SKM-1 treated with dmso at 0.1 percent for 144 hours (cell line): ENCODE results near the gene PPP6R2.
"Not testable (repeated sequence)": the region's sequence is repeated elsewhere in the genome, so short reads cannot be mapped to it uniquely, and the experiment has no call there.

ENCODE experiments used
- DNase-seq: peaks from one replicate; lab custom pipeline; 2025; ENCODE audit not compliant: unreplicated experiment; lab: John Stamatoyannopoulos, UW

Gene PPP6R2

DNA sequence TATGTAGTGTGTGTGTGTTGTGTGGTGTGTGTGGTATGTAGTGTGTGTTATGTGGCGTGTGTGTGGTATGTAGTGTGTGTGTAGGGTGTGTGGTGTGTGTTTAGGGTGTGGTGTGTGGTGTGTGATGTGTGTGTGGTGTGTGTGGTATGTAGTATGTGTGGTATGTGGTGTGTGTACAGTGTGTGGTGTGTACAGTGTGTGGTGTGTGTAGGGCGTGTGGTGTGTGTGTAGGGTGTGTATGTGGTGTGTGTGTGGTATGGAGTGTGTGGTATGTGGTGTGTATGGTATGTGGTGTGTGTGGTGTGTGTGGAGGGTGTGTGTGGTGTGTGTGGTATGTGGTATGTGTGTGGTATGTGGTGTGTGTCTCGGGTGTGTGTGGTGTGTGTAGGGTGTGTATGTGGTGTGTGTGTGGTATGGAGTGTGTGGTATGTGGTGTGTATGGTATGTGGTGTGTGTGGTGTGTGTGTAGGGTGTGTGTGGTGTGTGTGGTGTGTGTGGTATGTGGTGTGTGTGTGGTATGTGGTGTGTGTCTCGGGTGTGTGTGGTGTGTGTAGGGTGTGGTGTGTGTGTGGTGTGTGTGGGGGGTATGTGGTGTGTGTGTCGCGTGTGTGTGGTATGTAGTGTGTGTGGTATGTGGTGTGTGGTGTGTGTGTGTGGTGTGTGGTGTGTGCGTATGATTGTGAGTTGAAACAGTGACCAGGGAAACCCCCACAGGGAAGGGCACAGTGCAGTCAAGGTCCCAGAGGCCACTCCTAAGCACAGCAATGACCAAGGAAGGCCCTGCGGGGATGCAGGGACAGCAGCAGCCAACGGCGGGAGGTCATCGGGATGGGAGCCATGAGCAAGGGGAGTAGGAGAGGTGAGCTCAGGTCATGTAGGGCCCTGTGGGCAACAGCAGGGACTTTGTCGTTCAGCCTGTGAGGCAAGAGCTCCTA lies 2.9 kb upstream of the PPP6R2 start:
- no peak for DNase-seq

DNA sequence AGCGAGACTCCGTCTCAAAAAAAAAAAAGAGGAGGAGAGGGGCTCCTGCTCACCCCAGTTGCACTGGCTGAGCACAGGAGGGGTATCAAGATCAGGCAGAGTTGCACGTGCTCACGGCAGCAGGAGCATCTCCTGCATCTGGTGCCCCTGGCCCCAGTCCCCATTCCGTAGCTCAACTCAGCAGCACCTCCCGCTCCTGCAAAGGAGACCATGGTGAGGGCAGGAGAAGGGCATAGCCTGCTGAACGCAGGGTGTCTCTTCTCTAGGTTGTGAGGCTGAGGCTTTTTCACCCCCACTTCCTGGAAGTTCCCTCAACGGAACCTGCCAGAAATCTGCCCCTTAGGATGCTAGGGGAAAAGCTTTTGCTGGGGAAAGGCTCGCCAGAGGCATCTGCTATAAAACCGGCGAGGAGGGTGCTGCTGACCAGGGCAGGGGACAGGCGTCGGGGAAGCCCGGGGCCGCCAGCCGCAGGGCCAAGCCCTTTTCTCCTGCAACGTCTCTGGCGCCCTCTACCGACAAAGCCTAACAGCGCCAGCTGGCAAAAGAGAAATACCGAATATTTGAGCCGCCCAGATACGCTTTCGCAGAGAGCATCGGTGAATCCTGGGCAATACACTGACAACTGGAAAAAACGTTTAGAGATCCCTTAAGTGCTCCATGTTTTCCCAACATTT lies 1.0 kb upstream of the PPP6R2 start:
- DNase-seq = peak; percentile 86

DNA sequence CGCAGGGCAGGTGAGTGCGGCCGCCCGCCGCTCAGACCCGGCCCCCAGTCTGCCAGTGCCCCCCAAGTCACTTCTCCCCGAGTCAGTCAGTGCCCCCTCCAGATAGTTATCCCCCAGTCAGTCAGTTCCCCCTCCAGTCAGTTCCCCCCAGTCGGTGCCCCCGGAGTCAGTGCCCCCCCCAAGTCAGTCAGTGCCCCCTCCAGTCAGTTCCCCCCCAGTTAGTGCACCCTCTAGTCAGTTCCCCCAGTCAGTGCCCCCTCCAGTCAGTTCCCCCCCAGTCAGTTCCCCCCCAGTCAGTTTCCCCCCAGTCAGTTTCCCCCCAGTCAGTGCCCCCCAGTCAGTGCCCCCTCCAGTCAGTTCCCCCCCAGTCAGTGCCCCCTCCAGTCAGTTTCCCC lies 411 bp downstream of the PPP6R2 start:
- DNase-seq = no peak

DNA sequence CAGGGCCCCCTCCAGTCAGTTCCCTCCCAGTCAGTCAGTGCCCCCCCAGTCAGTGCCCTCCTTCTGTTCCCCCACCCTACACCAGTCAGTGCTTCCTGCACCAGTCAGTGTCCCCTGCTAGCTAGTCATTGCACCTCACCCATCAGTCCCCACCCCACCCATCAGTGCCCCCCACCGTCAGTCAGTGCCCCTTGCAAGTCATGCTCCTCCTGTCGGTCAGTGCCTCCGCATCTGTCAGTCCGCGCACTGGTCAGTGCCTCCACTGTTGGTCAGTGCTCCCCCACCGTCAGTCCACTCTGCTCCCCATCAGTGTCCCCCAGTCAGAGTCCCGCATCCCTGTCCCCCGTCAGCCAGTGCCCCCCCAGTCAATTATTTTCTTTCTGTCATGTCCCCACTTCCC lies 3.3 kb downstream of the PPP6R2 start:
- no peak for DNase-seq

DNA sequence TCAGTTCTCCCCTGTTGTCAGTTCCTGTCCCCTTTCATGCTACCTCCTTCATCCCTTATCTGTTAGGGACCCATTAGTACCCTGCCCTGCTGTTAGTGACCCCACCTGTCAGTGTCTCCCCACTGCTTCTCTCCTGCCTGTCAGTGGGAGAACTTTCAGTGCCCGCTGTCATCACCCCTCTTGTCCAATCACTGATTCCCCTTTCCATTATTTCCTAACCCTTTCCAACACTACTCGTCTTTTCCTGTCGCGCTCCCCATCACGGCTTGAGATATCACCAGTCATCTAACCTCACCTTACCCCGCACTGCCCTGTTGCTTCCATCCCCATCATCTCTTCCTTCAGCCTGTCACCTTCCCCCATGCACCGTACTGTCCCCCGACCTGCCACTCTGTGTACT lies 4.0 kb downstream of the PPP6R2 start:
- no peak for DNase-seq

DNA sequence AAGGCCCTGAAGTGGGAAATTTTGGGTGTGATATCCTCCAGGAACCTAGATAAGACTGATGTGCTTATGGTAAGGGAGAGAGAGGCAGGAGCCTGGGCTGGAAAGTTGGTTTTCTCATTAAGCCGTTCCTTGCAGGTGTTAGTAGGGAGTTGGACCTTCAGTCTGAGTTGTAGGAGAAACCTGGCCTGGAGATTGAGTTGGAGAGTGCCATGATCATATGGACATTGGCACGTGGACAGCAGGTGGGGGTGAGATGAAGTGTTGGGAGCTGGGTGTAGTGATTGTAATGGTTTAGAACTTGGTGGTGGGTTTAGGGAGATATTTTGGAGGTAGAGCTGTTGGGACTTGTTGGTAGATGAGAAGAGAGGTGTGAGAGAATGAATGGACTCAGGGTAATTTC lies 4.9 kb downstream of the PPP6R2 start:
- no peak for DNase-seq

DNA sequence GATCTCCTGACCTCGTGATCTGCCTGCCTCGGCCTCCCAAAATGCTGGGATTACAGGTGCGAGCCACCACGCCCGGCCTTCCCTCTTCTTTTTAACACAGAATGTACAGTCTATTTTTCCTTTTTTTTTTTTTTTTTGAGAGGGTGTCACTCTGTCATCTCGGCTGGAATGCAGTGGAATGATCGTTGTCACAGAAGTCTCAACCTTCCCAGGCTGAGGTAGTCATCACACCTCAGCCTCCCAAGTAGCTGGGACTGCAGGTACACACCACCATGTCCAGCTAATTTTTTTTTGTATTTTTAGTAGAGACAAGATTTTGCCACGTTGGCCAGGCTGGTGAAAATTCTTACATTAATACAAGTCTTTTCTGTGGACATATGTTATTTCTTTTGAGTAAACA lies 13.1 kb downstream of the PPP6R2 start:
- no peak for DNase-seq

DNA sequence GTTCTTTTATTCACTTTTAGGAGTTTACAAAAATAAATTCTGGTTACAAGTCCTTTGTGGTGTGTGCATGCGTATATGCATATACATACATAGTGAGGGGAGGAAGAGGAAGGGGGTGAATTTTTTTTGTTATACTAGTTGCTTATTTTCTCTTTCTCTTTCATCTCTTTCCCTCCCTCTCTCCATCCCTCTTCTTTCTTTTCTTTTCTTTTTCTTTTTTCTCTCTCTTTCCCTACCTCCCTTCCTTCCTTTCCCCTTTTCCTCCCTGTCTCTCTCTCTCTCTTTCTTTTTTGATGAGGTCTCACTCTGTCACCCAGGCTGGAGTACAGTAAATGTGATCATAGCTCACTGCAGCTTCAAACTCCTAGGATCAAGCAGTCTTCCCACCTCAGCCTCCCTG lies 14.1 kb downstream of the PPP6R2 start:
- no peak for DNase-seq

DNA sequence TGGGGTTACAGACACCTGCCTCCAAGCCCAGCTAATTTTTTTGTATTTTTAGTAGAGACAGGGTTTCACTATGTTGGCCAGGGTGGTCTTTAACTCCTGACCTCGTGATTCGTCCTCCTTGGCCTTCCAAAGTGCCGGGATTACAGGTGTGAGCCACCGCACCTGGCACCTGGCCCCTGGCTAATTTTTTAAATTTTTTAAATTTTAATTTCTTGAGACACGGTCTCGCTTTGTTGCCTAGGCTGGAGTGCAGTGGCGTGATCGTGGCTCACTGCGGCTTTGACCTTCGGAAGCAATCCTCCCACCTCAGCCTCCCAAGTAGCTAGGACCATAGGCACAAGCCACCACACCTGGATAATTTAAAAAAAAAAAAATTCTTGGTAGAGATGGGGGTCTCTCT lies 14.6 kb downstream of the PPP6R2 start:
- DNase-seq = no peak

DNA sequence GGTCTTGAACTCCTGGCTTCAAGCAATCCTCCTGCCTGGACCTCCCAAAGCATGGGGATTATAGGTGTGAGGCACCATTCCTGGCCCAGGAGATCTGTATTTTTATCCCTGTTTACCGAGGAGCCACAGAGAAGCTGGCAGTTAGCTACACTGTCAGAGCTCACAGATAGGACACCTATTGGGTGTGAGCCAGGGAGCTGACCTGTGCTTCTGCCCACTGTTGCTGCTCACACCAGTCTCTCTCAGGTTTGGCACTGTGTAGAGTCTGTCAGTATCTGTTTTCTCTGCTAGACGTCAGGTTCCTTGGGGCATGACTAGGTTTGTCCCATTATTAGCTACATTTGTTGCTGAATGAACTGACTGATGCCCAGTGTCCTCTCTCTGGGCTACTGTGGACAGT lies 17.5 kb downstream of the PPP6R2 start:
- no peak for DNase-seq

DNA sequence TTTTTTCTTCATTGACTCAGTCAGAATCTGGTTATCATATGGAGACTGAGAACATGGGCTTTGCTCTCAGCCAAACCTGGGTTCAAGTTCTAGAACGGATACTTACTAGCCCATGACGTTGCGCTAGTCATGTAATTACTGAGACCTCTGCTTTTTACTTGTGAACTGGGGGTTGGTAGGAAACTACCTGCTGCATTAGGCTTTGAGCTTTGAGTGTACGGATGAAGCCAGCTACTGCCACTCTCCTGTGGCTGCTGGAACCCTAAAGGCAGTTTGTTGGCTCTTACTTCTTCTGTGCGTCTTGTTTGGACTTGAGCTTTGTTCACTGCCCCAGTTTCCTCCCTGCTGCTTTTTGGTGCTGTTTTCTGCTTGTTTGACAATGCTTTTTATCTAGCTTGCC lies 18.1 kb downstream of the PPP6R2 start:
- DNase-seq = no peak

DNA sequence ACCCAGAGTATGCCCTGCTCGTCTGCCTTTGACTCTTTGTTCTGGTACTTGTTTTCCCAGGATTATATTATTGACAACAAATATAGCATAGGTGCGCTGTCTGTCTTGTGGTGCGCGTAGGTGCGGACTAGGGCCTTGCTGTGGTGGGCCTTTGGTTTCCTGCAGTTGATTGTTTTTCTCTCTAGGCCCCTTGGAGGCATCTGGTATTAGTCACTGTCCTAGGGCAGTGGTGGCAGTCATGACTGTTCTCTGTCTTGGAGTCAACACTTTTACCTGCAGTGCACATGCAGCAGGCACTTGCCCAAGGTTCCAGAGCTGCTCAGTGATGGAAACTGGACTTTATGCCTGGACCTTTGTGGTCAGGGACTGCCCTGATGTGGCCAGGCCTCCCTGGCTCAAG lies 18.6 kb downstream of the PPP6R2 start:
- no peak for DNase-seq

DNA sequence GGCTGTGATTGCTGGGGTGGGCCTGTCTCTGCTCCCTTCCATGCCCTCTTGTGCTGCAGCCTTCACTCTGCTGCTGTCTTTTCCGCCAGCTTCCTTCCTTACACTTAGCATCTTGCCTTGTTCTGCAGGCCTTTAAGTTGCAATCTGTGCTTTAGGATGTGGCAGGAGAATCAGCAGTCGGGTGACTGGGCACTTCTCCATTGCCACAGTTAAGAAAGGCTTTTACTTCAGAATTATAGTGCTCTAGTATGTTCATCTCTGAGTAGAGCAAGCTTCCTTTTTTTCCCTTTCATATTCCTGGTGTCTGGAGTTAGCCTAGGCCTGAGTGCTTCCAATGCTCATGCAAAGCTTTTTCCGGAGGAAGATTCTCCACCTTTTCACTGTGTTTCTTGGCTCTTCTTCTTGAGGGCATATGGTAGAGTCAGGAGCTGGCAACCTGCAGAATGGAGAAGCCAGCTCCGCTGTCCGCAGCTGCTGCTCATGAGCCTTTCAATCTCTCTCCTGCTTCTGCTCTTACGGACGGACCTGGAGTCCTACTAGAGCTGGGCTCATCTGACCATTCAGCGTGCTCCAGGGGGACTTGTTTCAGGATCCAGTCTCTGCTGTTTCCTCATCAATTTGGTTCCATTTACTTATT lies 20.2 kb downstream of the PPP6R2 start:
- no peak for DNase-seq

DNA sequence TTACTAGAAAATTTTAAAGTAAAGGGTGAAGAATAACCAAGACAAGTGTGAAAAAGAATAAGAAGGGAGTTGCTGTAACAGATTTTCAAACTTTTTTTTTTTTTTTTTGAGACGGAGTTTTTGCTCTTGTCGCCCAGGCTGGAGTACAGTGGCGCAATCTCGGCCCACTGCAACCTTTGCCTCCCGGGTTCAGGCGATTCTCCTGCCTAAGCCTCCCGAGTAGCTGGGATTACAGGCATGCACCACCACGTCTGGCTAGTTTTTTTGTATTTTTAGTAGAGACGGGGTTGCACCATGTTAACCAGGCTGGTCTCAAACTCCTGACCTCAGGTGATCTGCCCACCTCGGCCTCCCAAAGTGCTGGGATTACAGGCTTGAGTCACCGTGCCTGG lies 20.7 kb downstream of the PPP6R2 start:
- not testable (repeated sequence) for DNase-seq

DNA sequence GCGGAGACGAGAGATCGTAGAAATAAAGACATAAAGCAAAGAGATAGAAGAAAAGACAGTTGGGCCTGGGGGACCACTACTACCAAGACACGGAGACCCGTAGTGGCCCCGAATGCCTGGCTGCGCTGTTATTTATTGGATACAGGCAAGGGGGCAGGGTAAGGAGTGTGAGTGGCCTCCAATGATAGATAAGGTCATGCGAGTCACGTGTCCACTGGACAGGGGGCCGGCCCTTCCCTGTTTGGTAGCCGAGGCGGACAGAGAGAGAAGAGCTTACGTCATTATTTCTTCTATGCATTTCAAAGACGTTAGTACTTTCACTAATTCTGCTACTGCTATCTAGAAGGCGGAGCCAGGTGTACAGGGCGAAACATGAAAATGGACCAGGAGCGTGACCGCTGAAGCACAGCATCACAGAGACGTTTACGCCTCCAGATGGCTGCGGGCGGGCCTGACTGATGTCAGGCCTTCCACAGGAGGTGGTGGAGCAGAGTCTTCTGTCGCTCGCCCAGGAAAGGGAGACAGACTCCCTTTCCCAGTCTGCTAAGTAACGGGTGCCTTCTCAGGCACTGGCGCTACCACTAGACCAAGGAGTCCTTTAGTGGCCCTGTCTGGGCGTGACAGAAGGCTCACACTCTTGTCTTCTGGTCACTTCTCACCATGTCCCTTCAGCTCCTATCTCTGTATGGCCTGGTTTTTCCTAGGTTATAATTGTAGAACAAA lies 24.8 kb downstream of the PPP6R2 start:
- no peak for DNase-seq

DNA sequence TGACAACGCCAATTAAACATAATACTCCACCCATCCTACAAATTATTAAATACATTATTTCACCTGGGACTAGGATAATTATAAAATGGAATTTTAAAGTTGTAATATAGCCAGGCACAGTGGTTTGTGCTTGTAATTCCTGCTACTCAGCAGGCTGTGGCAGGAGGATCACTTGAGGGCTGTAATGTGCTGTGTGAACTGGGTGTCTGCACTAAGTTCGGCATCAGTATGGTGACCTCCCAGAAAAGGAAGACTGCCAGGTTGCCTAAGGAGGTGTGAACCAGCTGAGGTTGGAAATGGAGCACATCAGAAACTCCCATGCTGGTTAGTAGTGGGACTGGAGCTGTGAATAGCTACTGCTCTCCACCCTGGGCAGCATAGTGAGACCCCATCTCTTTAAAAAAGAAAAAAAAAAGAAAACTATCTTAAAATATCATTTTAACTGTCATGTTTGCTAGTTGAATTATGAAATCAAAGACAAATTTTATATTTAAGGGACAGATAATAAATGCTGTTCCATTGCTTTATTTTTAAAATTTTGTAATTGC lies 28.0 kb downstream of the PPP6R2 start:
- no peak for DNase-seq

DNA sequence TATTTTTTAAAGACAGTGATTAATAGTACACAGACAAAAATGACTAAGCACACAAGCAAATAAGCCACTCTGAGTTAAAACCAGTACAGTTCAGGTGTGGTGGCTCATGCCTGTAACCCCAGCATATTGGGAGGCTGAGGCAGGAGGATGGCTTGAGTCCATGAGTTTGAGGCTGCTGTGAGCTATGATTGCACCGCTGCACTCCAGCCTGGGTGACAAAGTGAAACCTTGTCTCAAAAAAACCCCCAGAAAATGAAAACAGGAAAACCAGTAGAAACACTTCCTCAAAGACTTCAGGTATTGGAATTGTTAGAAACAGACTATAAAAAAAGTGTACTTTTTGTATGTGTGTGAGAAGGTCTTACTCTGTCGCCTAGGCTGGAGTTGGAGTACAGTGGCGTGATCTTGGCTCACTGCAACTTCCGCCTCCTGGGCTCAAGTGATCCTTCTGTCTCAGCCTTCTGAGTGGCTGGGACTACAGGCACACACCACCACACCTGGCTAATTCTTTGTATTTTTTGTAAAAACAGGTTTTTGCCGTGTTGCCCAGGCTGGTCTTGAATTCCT lies 33.0 kb downstream of the PPP6R2 start:
- no peak for DNase-seq

DNA sequence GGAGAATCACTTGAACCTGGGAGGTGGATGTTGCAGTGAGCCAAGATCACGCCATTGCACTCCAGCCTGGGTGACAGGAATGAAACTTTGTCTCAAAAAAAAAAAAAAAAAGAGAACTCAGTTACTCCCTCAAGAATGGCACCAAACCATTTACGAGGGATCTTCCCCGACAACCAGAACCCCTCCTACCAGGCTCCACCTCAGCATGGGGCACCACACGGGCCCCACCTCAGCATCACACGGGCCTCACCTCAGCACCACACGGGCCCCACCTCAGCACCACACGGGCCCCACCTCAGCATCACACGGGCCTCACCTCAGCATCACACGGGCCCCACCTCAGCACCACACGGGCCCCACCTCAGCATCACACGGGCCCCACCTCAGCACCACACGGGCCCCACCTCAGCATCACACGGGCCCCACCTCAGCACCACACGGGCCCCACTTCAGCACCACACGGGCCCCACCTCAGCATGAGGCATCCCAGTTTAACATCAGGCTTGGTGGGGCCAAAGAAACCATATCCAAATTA lies 38.0 kb downstream of the PPP6R2 start:
- not testable (repeated sequence) for DNase-seq

DNA sequence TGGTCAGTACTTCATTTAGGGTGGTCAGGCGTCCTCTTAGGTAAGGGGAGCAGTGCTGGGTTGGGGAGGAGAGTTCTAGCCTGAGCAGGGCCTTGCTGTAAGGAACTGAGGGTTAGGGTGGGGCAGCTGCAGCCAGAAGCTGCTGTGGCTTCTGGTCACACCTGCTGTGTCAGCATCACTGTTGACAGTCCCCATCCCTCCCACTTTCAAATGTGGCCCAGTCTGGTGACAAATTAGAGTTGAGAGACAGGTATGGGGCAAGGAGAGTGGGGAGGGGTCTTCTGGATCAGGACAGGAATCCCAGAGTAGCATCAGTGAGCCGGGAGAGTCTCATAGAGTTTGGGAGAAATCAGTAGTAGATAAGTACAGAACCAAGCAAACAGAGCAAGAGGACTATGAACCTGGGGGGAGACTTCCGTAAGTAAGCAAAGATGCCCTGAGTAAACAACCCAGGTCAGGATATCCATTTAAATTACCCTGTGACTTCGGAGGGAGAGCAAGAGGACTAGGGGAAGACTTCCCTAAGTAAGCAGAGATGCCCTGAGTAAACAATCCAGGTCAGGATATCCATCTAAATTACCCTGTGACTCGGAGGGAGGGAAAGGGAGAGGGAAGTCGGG lies 53.7 kb downstream of the PPP6R2 start:
- no peak for DNase-seq
